ENCODE measurements around the gene YES1.
"Not testable (repeated sequence)": the region's sequence is repeated elsewhere in the genome, so short reads cannot be mapped to it uniquely, and the experiment has no call there.

The YES1 gene

GRCh38 chr18:765764-766549 lies 46.1 kb downstream of the YES1 start:
- no peak for TF ChIP-seq CTCF (IDR thresholded peaks at IDR 0.05; ENCODE audit: unreplicated experiment in 3 of 3)
- Mint-ChIP-seq H3K27ac (no peak overlapping the region), H3K9me3 (no peaks in the 10 kb centered on the region), H3K4me1 (peaks cover 12% of the 10 kb centered on the region), H3K4me3 (no peak overlapping the region), H3K27me3 (ENCODE audit: low read depth) (no peaks in the 10 kb centered on the region), H3K36me3 (ENCODE audit: low read depth) (peaks cover 15% of the 10 kb centered on the region)

- H3K9me3 Mint-ChIP-seq; H3K4me1 Mint-ChIP-seq; H3K27ac Mint-ChIP-seq; H3K27me3 Mint-ChIP-seq (ENCODE audit: low read depth); H3K4me3 Mint-ChIP-seq: not testable (repeated sequence)
- H3K36me3 Mint-ChIP-seq (ENCODE audit: low read depth) = peaks cover 18% of the 10 kb centered on the region
Observed at GRCh38 chr18:759864-760263, 52.2 kb downstream of the YES1 start.

GRCh38 chr18:755506-755905 lies 56.5 kb downstream of the YES1 start:
- Mint-ChIP-seq H3K4me3 (no peak overlapping the region), H3K4me1 (peaks cover 3% of the 10 kb centered on the region), H3K27ac (no peak overlapping the region), H3K27me3 (ENCODE audit: low read depth) (no peaks in the 10 kb centered on the region), H3K9me3 (no peaks in the 10 kb centered on the region), H3K36me3 (ENCODE audit: low read depth) (peaks cover 30% of the 10 kb centered on the region)
- no peak for TF ChIP-seq CTCF (IDR thresholded peaks at IDR 0.05; ENCODE audit: unreplicated experiment in 3 of 3)

- no peak for TF ChIP-seq CTCF (IDR thresholded peaks at IDR 0.05; ENCODE audit: unreplicated experiment in 3 of 3)
- H3K27me3 Mint-ChIP-seq (ENCODE audit: low read depth) = no peaks in the 10 kb centered on the region
- peak overlapping the region in 1 of 3 experiments; percentile 46 for H3K27ac Mint-ChIP-seq
Observed at GRCh38 chr18:754656-755055, 57.4 kb downstream of the YES1 start.

GRCh38 chr18:750456-750855 lies 61.6 kb downstream of the YES1 start:
- Mint-ChIP-seq H3K9me3 (no peaks in the 10 kb centered on the region), H3K27me3 (ENCODE audit: low read depth) (no peaks in the 10 kb centered on the region), H3K36me3 (ENCODE audit: low read depth) (peaks cover 50% of the 10 kb centered on the region), H3K27ac (no peak overlapping the region), H3K4me3 (no peak overlapping the region), H3K4me1 (peaks cover 3% of the 10 kb centered on the region)
- no peak for TF ChIP-seq CTCF (IDR thresholded peaks at IDR 0.05; ENCODE audit: unreplicated experiment in 3 of 3)

More at GRCh38 chr18:754656-755055, 57.4 kb downstream of the YES1 start:
- Mint-ChIP-seq H3K4me1 (peaks cover 3% of the 10 kb centered on the region), H3K4me3 (no peak overlapping the region), H3K36me3 (ENCODE audit: low read depth) (peaks cover 33% of the 10 kb centered on the region), H3K9me3 (no peaks in the 10 kb centered on the region)

- Mint-ChIP-seq H3K4me1 (peaks cover 5% of the 10 kb centered on the region), H3K36me3 (ENCODE audit: low read depth) (peaks cover 46% of the 10 kb centered on the region)
- no peak for TF ChIP-seq CTCF (IDR thresholded peaks at IDR 0.05; ENCODE audit: unreplicated experiment in 3 of 3)
Observed at GRCh38 chr18:744832-745597, 67.0 kb downstream of the YES1 start.

More at GRCh38 chr18:744832-745597, 67.0 kb downstream of the YES1 start:
- Mint-ChIP-seq H3K27ac (no peak overlapping the region), H3K27me3 (ENCODE audit: low read depth) (no peaks in the 10 kb centered on the region), H3K9me3 (no peaks in the 10 kb centered on the region), H3K4me3 (no peak overlapping the region)
